Measurements from ENCODE around the gene NLE1.

- TF ChIP-seq CHD2 (IDR thresholded peaks at IDR 0.05; ENCODE audit: low read length, partially characterized antibody), result no peak
- TF ChIP-seq CTCF (IDR thresholded peaks at IDR 0.05), result no peak
These were observed 49.0 kb upstream of the NLE1 start for GRCh38 chr17:35191001-35191695.

Data from SK-N-SH (cell line).